NCI-H748 (cell line): Measurements from ENCODE around the gene CALHM4.

Source experiments
- DNase-seq: peaks from one replicate; lab custom pipeline; 2025; ENCODE audit not compliant: unreplicated experiment; lab: John Stamatoyannopoulos, UW

Gene CALHM4

GRCh38 chr6:116553451-116553850 lies at the start of gene CALHM4:
Gene CALHM4, plus strand, starts transcription at chr6:116553751. Its CDS starts 43 bp downstream, at chr6:116553794.
- no peak for DNase-seq

GRCh38 chr6:116507324-116507723 lies 46.2 kb upstream of the CALHM4 start:
- DNase-seq, result no peak

- DNase-seq, result no peak
These were observed 45.0 kb upstream of the CALHM4 start for GRCh38 chr6:116508527-116508926.

- peak; percentile 32 for DNase-seq
These were observed 42.0 kb upstream of the CALHM4 start, which contains the start of gene CALHM5 for GRCh38 chr6:116511424-116512110. Gene CALHM5, plus strand, starts transcription at chr6:116511639. Its CDS starts 58 bp downstream, at chr6:116511697.

- DNase-seq, result no peak
These were observed 41.4 kb upstream of the CALHM4 start for GRCh38 chr6:116512111-116512559.

GRCh38 chr6:116512734-116513133 lies 40.8 kb upstream of the CALHM4 start:
- no peak for DNase-seq

- no peak for DNase-seq
These were observed 40.2 kb upstream of the CALHM4 start for GRCh38 chr6:116513224-116513875.

GRCh38 chr6:116514111-116514510 lies 39.4 kb upstream of the CALHM4 start:
- DNase-seq, result no peak

- DNase-seq, result no peak
These were observed 38.4 kb upstream of the CALHM4 start for GRCh38 chr6:116515141-116515540.

GRCh38 chr6:116518621-116519368 lies 34.8 kb upstream of the CALHM4 start:
- no peak for DNase-seq

GRCh38 chr6:116522896-116523295 lies 30.7 kb upstream of the CALHM4 start:
- DNase-seq, result no peak

- no peak for DNase-seq
These were observed 29.3 kb upstream of the CALHM4 start for GRCh38 chr6:116524236-116524635.

- DNase-seq, result no peak
These were observed 25.4 kb upstream of the CALHM4 start for GRCh38 chr6:116528133-116528532.

- no peak for DNase-seq
These were observed 24.8 kb upstream of the CALHM4 start for GRCh38 chr6:116528780-116529179.

- no peak for DNase-seq
These were observed 23.9 kb upstream of the CALHM4 start for GRCh38 chr6:116529466-116530290.

- DNase-seq, result peak; percentile 96
These were observed 23.1 kb upstream of the CALHM4 start for GRCh38 chr6:116530436-116530835.

- DNase-seq, result peak; percentile 70
These were observed 21.6 kb upstream of the CALHM4 start for GRCh38 chr6:116531675-116532570.

GRCh38 chr6:116533233-116533957 lies 20.2 kb upstream of the CALHM4 start:
- peak; percentile 35 for DNase-seq

- no peak for DNase-seq
These were observed 18.4 kb upstream of the CALHM4 start for GRCh38 chr6:116535109-116535508.
